Prostate gland (tissue), 2 donors: ENCODE data around the gene AIFM1.

Source experiments
- POLR2A ChIP-seq: fragments of 450-650 bp; IDR thresholded peaks from one replicate; pipeline ENCODE4 v1.6.1; 2016; ENCODE audit warnings: antibody characterized with exemption, mild to moderate bottlenecking
- TF ChIP-seq, protein P1 (sequence below), 4 experiments: fragments of 200-600 bp in 2 of 4; fragments of 450-650 bp in 2 of 4; sonication (generic) in 2 of 4; IDR thresholded peaks; 1 replicate in 3 of 4; 2 replicates in 1 of 4; pipeline ENCODE4 v1.5.1; 2016 to 2019; ENCODE audit warnings: antibody characterized with exemption in 4 of 4, mild to moderate bottlenecking in 2 of 4, moderate library complexity in 2 of 4

DNA sequence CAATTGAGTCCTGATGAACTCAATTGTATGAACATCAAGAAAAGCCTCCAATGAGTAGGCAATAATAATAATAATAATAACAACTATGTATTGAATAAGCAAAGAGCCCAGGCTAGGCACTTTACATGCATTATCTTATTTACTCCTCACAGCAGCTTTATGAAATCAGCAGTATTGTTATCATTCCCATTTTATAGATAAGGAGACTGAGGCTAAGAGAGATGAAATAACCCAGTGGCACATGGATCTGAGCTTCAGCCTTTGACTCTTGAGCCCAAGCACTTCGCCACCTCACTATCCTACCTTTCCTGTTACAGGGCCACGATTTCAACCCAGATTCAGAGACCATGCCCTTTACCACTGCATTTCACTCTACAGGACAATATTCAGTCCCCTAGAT, 9.3 kb upstream of the AIFM1 start:
- TF ChIP-seq, protein P1, sequence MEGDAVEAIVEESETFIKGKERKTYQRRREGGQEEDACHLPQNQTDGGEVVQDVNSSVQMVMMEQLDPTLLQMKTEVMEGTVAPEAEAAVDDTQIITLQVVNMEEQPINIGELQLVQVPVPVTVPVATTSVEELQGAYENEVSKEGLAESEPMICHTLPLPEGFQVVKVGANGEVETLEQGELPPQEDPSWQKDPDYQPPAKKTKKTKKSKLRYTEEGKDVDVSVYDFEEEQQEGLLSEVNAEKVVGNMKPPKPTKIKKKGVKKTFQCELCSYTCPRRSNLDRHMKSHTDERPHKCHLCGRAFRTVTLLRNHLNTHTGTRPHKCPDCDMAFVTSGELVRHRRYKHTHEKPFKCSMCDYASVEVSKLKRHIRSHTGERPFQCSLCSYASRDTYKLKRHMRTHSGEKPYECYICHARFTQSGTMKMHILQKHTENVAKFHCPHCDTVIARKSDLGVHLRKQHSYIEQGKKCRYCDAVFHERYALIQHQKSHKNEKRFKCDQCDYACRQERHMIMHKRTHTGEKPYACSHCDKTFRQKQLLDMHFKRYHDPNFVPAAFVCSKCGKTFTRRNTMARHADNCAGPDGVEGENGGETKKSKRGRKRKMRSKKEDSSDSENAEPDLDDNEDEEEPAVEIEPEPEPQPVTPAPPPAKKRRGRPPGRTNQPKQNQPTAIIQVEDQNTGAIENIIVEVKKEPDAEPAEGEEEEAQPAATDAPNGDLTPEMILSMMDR (IDR thresholded peaks at IDR 0.05), result no peak
- no peak for TF ChIP-seq POLR2A
